Stimulated activated naive CD8-positive, alpha-beta T cell treated with anti-CD3 and anti-CD28 coated beads, Interleukin-15, Interleukin-2, amounts not matched to agents 100 ng/mL and 50 ng/mL, for 24 hours (primary cell): ENCODE data around the gene GSTM2.
"Not testable (repeated sequence)": the region's sequence is repeated elsewhere in the genome, so short reads cannot be mapped to it uniquely, and the experiment has no call there.

Source experiments
- H3K27ac Mint-ChIP-seq: one replicate; pipeline ENCODE4 v1.8.0; 2021; ENCODE audit warnings: mild to moderate bottlenecking, mixed read lengths
- H3K27me3 Mint-ChIP-seq: one replicate; pipeline ENCODE4 v1.8.0; 2021; ENCODE audit warnings: mixed read lengths
- H3K36me3 Mint-ChIP-seq: one replicate; pipeline ENCODE4 v1.8.0; 2021; ENCODE audit warnings: low read depth, mixed read lengths
- H3K4me1 Mint-ChIP-seq: one replicate; pipeline ENCODE4 v1.8.0; 2021; ENCODE audit warnings: low read depth, mixed read lengths
- H3K4me3 Mint-ChIP-seq: one replicate; pipeline ENCODE4 v1.8.0; 2021; ENCODE audit warnings: mild to moderate bottlenecking, mixed read lengths
- H3K9me3 Mint-ChIP-seq: one replicate; pipeline ENCODE4 v1.8.0; 2021; ENCODE audit warnings: mixed read lengths

GSTM2 gene

DNA sequence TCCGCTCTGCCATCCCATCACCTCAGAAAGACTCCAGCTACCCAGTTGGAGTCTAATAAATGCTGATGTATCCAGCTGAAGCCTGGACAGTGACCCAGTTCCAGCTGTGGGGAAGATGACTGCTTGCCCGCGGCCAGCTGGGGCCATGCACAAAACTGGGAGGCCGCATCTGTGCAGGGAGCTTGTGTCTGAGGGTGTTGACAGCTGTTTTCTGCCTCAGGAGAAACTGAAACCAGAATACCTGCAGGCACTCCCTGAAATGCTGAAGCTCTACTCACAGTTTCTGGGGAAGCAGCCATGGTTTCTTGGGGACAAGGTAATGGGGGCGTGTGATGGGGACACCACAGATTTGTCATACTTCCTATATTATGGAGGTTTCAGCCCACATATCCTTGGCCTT, 3.2 kb downstream of the GSTM2 start:
- no peaks in the 10 kb centered on the region for H3K27me3 Mint-ChIP-seq
- H3K27ac Mint-ChIP-seq: no peak overlapping the region
- H3K9me3 Mint-ChIP-seq: no peaks in the 10 kb centered on the region
- peaks cover 23% of the 10 kb centered on the region for H3K4me1 Mint-ChIP-seq
- H3K4me3 Mint-ChIP-seq: no peak overlapping the region
- no peaks in the 10 kb centered on the region for H3K36me3 Mint-ChIP-seq

DNA sequence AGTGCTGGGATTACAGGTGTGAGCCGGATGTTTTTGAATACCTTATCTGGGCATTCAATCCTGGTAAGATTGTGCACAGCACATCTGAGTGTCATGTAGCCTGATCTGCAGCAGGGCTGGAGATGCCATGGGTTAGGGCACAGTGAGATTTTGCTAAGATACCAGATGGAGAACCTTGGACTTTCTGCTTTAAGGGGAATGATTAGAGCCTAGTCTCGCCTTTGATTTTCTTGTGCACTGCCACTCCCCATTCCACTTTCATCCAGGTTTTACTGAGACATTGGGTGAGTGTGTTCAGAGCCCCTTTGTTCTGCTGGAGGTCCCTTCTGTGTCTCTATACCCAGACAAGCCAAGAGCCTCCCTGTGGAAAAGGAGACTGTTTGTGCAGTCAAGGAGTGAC, 6.0 kb downstream of the GSTM2 start:
- not testable (repeated sequence) for H3K9me3 Mint-ChIP-seq, H3K27me3 Mint-ChIP-seq, H3K36me3 Mint-ChIP-seq, H3K4me3 Mint-ChIP-seq, H3K27ac Mint-ChIP-seq
- peaks cover 17% of the 10 kb centered on the region for H3K4me1 Mint-ChIP-seq

DNA sequence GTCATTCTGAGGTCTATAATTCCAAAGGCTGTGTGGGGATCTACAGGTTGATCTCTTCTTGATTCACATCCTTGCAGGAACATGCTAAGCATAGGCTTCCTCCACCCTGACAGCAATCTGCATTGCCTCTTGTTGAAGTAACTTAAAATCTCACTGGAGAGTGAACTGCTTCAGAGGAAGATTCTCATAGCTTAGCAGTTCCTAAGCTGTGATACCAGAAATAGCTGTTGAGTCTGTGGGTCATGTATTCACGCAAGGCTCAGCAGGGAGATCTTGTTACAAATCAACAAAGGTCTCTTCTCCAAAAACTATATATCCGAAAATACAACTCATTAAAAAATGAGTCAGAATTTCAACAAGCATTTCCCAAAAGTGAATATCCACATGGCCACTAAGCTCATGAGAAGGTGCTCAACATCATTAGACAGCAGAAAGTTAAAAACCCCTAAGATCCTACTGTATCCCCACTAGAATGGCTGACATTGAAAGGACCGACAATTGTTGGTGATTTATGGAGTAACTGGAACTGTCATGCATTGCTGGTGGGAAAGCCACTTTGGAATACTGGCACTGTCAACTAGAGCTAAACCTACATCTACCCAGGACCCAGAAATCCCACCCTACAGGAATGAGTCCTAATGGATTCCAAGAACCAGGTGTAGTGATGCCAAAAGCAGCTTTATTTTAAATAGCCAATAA, 9.0 kb downstream of the GSTM2 start:
- H3K27me3 Mint-ChIP-seq, H3K27ac Mint-ChIP-seq, H3K9me3 Mint-ChIP-seq, H3K4me3 Mint-ChIP-seq, H3K4me1 Mint-ChIP-seq, H3K36me3 Mint-ChIP-seq: not testable (repeated sequence)

DNA sequence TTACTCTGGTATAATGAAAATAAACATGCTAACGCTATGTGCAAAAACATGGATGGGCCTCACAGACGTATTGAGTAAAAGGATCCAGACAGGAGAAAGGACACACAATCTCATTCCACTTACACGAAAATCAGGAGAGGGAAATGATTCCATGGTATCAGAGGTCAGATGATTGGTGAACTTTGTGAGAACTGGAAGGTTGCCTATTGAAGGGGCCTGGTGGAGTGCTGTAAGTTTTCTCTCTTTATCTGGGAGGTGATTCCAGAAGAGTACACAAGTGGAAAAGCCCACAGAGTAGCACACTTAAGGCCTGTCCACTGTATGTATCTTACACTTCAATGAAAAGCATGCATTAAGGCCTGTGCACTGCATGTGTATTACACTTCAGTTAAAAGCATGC, 9.6 kb downstream of the GSTM2 start:
- H3K4me3 Mint-ChIP-seq: no peak overlapping the region
- no peaks in the 10 kb centered on the region for H3K27me3 Mint-ChIP-seq
- H3K36me3 Mint-ChIP-seq: no peaks in the 10 kb centered on the region
- H3K27ac Mint-ChIP-seq: no peak overlapping the region
- H3K9me3 Mint-ChIP-seq: no peaks in the 10 kb centered on the region
- H3K4me1 Mint-ChIP-seq: no peaks in the 10 kb centered on the region

DNA sequence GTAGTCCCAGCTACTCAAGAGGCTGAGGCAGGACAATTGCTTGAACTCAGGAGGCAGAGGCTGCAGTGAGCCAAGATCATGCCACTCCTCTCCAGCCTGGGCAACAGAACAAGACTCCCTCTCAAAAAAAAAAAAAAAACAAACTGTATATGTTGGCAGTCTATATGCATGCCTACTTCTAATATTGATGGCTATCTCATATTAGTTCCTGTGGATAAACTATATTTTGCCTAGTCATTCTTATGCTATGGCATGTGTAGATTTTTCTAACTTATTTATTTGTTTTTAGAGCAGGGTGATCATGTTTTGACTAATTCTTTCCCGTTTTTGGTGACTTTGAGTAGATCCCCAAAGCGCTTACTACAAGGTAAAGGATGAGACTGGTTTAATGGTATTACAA, 10.8 kb downstream of the GSTM2 start:
- not testable (repeated sequence) for H3K9me3 Mint-ChIP-seq, H3K4me1 Mint-ChIP-seq, H3K27ac Mint-ChIP-seq, H3K36me3 Mint-ChIP-seq, H3K4me3 Mint-ChIP-seq, H3K27me3 Mint-ChIP-seq

DNA sequence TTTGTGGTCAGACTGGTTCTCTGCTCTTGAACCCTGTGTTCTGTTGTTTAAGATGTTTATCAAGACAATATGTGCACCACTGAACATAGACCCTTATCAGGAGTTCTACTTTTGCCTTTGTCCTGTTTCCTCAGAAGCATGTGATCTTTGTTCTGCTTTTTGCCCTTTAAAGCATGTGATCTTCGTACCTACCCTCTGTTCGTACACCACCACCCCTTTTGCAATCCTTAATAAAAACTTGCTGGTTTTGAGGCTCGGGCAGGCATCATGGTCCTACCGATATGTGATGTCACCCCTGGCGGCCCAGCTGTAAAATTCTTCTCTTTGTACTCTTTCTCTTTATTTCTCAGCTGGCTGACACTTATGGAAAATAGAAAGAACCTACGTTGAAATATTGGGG, 16.9 kb downstream of the GSTM2 start:
- not testable (repeated sequence) for H3K36me3 Mint-ChIP-seq, H3K27ac Mint-ChIP-seq, H3K27me3 Mint-ChIP-seq, H3K9me3 Mint-ChIP-seq, H3K4me3 Mint-ChIP-seq
- peaks cover 13% of the 10 kb centered on the region for H3K4me1 Mint-ChIP-seq

DNA sequence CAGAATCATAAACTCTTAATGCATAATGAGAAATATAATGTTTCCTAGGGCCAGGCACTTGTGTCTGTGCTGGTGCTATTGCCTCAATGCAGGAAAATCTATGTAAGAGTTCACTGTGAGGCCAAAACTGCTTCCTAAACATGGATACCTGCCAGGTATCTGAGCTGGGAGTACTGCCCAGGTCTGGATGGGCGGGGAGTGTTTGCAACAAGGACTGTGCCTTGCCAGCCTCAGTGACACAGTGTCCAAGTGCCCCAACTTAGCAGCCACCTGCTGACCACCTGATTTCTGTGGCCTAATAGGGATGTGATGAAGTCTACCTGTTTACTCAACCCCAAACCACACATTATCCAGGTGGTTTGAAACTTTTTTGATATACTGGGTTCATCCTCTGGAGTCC, 17.5 kb downstream of the GSTM2 start:
- not testable (repeated sequence) for H3K27ac Mint-ChIP-seq, H3K27me3 Mint-ChIP-seq, H3K4me3 Mint-ChIP-seq, H3K9me3 Mint-ChIP-seq, H3K36me3 Mint-ChIP-seq
- peaks cover 13% of the 10 kb centered on the region for H3K4me1 Mint-ChIP-seq

DNA sequence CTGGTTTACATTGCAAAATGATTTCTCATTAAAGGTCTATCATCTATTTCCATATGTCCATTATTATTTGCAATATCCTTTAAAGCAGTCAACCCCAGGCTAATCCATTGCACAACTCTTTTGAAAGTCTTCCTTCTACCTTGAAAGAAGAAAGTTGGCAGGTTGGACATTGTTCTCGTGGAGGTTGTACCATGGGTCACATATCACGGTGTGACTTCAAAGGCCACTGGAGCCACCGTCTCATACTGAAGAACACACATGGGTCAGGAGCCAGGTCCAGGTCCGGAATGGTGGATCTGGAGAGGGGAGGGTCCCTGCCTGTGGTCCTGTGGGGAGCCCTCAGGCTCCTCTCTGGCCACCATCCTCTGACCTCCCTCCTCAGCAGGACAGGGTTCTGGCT, 18.0 kb downstream of the GSTM2 start:
- H3K27me3 Mint-ChIP-seq, H3K4me3 Mint-ChIP-seq, H3K27ac Mint-ChIP-seq, H3K9me3 Mint-ChIP-seq: not testable (repeated sequence)
- peaks cover 13% of the 10 kb centered on the region for H3K4me1 Mint-ChIP-seq
- H3K36me3 Mint-ChIP-seq: peaks cover 13% of the 10 kb centered on the region

DNA sequence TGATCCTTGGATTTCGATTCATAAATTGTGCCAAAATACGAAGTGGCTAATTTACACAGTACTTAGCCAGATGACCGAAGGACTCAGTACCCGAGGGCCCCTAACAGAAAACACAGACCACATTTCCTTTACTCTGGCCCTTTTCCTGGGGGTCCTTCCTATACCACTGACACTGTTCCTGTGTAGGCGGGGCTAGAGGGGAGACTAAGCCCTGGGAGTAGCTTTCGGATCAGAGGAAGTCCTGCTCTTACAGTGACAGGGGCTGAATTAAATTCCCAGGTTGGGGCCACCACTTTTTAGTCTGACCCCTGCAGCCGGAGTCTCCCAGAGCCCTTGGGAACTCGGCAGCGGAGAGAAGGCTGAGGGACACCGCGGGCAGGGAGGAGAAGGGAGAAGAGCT, 19.3 kb downstream of the GSTM2 start:
- Mint-ChIP-seq H3K36me3 (peaks cover 17% of the 10 kb centered on the region), H3K27ac (peak overlapping the region; percentile 91), H3K4me1 (peaks cover 13% of the 10 kb centered on the region), H3K4me3 (peak overlapping the region; percentile 85)
- H3K9me3 Mint-ChIP-seq, H3K27me3 Mint-ChIP-seq: not testable (repeated sequence)

DNA sequence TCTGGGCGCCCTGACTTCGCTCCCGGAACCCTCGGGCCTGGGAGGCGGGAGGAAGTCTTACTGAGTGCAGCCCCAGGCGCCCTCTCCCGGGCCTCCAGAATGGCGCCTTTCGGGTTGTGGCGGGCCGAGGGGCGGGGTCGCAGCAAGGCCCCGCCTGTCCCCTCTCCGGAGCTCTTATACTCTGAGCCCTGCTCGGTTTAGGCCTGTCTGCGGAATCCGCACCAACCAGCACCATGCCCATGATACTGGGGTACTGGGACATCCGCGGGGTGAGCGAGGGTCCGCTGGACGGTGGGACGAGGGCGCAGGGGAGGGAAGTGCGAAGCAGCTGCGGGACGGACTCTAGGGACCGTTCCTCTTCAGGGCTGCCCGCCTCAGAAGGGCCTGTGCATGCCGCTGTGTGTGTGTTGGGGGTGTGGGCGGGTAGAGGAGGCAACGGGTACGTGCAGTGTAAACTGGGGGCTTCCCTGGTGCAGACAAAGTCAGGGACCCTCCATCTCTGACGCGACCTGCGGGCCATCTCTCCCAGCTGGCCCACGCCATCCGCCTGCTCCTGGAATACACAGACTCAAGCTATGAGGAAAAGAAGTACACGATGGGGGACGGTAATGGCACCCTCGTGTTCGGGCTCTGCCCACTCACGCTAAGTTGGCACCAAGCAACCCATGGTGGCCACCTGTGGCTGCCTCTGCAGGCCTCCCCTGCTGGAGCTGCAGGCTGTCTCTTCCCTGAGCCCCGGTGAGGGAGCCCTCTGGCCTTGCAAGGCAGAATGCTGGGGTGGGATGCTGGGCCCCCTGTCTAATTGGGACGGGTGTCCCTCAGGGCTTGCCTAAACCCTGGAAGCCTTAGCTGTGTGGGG, 20.0 kb downstream of the GSTM2 start, which contains the start of gene GSTM1:
TSS of gene GSTM1 (plus strand) at position 177 of the 859 bp plus-strand sequence. CDS start at position 234, 57 bp downstream.
- peaks cover 17% of the 10 kb centered on the region for H3K36me3 Mint-ChIP-seq
- peaks cover 13% of the 10 kb centered on the region for H3K4me1 Mint-ChIP-seq
- no peaks in the 10 kb centered on the region for H3K9me3 Mint-ChIP-seq
- peak within 1 kb of the TSS; percentile 85 for H3K4me3 Mint-ChIP-seq
- H3K27ac Mint-ChIP-seq: peak within 1 kb of the TSS; percentile 91
- no peaks in the 10 kb centered on the region for H3K27me3 Mint-ChIP-seq

DNA sequence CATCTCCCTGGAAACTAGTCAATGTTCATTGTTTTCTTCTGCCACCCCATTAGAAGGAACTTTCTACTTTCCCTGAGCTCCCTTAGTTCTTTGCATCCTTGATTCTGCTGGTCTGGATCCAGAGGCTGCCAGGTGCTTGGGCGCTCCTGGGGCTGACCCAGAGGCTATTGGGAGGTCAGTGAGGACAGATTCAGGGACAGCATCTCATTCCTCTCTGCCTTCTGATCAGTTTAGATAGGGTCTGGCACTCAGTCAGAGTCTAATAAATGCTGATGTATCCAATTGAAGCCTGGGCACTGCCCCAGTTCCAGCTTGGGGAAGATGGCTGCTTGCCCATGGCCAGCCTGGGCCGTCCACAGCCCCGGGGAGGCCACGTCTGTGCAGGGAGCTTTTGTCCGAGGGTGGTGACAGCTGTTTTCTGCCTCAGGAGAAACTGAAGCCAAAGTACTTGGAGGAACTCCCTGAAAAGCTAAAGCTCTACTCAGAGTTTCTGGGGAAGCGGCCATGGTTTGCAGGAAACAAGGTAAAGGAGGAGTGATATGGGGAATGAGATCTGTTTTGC, 22.1 kb downstream of the GSTM2 start:
- Mint-ChIP-seq H3K4me3 (no peak overlapping the region), H3K27ac (no peak overlapping the region), H3K36me3 (peaks cover 17% of the 10 kb centered on the region), H3K4me1 (peaks cover 13% of the 10 kb centered on the region), H3K27me3 (no peaks in the 10 kb centered on the region), H3K9me3 (no peaks in the 10 kb centered on the region)

DNA sequence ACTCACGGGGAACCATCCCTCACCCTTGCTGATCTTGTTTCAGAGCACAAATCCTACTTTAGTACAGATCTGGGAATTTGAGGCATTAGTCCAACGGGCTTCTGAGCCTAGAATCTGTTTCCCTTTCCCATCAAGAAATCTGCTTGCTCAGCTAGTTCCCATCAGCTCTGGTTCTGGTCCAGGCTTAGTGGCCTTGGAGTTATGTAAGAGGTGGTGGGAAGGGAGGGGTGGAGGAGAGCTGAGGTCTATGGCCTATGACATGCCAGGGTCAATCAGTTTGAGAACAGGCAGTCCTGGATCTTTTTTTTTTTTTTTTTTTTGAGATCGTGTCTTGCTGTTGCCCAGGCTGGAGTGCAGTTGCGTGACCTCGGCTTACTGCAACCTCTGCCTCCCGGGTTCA, 23.9 kb downstream of the GSTM2 start:
- Mint-ChIP-seq H3K4me3 (no peak overlapping the region), H3K36me3 (peaks cover 17% of the 10 kb centered on the region), H3K27ac (no peak overlapping the region), H3K27me3 (no peaks in the 10 kb centered on the region), H3K4me1 (peaks cover 13% of the 10 kb centered on the region), H3K9me3 (no peaks in the 10 kb centered on the region)

DNA sequence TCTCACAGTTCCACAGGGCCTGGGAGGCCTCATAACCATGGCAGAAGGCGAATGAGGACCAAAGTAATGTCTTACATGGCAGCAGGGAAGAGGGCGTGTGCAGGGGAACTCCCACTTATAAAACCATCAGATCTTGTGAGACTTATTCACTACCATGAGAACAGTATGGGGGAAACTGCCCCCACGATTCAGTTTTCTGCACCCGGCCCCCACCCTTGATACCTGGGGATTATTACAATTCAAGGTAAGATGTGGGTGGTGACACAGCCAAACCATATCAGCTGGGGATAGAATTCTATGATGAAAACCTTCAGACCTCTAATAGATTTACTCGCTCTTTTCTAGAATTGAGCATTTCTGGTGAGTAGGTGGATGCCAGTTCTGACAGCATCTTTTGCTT, 26.5 kb downstream of the GSTM2 start:
- H3K4me3 Mint-ChIP-seq, H3K4me1 Mint-ChIP-seq, H3K9me3 Mint-ChIP-seq, H3K27ac Mint-ChIP-seq, H3K27me3 Mint-ChIP-seq: not testable (repeated sequence)
- peaks cover 15% of the 10 kb centered on the region for H3K36me3 Mint-ChIP-seq

DNA sequence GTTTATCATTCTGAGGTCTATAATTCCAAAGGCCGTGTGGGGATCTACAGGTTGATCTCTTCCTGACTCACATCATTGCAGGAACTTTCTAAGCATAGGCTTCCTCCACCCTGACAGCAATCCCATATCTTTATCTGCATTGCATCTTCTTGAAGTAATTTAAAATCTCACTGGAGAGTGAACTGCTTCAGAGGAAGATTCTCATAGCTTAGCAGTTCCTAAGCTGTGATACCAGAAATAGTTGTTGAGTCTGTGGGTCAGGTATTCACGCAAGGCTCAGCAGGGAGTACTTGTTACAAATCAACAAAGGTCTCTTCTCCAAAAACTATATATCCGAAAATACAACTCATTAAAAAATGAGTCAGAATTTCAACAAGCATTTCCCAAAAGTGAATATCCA, 27.3 kb downstream of the GSTM2 start:
- H3K36me3 Mint-ChIP-seq: peaks cover 10% of the 10 kb centered on the region
- H3K4me1 Mint-ChIP-seq, H3K27ac Mint-ChIP-seq, H3K27me3 Mint-ChIP-seq, H3K9me3 Mint-ChIP-seq, H3K4me3 Mint-ChIP-seq: not testable (repeated sequence)

DNA sequence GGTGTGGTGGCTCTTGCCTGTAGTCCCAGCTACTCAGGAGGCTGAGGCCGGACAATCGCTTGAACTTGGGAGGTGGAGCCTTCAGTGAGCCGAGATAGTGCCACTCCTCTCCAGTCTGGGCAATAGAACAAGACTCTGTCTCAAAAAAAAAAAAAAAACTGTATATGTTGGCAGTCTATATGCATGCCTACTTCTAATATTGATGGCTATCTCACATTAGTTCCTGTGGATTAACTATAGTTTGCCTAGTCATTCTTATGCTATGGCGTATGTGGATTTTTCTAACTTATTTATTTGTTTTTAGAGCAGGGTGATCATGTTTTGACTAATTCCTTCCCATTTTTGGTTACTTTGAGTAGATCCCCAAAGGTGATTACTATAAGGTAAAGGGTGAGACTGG, 29.2 kb downstream of the GSTM2 start:
- no peak overlapping the region for H3K4me3 Mint-ChIP-seq
- no peaks in the 10 kb centered on the region for H3K27me3 Mint-ChIP-seq
- no peak overlapping the region for H3K27ac Mint-ChIP-seq
- no peaks in the 10 kb centered on the region for H3K9me3 Mint-ChIP-seq
- H3K4me1 Mint-ChIP-seq: no peaks in the 10 kb centered on the region
- H3K36me3 Mint-ChIP-seq: no peaks in the 10 kb centered on the region
